ENCODE data around the gene C22orf39.

DNA sequence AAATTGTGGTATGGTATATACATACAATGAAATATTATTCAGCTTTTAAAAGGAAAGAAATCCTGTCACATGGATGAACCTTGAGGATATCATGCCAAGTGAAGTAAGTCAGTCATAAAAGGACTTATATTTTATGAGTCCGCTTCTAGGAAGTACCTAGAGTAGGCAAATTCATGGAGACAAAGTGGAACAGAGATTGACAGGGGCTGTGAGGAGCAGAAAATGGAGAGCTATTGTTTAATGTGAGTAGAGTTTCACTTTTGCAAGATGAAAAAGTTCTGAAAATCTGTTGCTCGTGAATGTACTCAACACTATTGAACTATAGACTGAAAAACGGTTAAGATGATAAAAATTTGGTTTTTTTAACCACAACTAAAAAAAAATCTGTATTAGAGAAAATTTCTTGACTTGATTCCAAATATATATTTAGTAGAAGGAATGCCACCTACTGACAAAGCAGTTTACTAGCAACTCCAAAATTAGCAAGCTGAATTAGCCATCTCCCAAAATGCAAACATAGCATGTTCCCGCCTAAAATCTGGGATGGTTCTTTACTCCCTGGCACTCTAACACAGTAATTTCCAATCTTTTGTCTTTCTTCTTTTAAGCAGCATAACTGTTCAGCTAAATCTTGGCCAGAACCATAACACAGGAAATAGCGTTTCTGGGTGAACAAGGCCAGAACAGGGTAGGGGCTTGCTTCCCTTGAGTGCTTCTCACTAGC lies 30.0 kb upstream of the C22orf39 start:
- TF ChIP-seq POLR2A (IDR thresholded peaks at IDR 0.05), result no peak
- TF ChIP-seq, protein P1, sequence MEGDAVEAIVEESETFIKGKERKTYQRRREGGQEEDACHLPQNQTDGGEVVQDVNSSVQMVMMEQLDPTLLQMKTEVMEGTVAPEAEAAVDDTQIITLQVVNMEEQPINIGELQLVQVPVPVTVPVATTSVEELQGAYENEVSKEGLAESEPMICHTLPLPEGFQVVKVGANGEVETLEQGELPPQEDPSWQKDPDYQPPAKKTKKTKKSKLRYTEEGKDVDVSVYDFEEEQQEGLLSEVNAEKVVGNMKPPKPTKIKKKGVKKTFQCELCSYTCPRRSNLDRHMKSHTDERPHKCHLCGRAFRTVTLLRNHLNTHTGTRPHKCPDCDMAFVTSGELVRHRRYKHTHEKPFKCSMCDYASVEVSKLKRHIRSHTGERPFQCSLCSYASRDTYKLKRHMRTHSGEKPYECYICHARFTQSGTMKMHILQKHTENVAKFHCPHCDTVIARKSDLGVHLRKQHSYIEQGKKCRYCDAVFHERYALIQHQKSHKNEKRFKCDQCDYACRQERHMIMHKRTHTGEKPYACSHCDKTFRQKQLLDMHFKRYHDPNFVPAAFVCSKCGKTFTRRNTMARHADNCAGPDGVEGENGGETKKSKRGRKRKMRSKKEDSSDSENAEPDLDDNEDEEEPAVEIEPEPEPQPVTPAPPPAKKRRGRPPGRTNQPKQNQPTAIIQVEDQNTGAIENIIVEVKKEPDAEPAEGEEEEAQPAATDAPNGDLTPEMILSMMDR (IDR thresholded peaks at IDR 0.05), result no peak
